ENCODE measurements around the gene TUBGCP3. TPM values are rescaled to one million over a fixed set of nuclear protein-coding genes. Genes with fewer than 3 reads are reported as not detected.
"Not testable (repeated sequence)": the region's sequence is repeated elsewhere in the genome, so short reads cannot be mapped to it uniquely, and the experiment has no call there.

The TUBGCP3 gene
- total RNA-seq, 1 donor from 2014 or later, result 14.0 TPM

GRCh38 chr13:112496166-112496565 is 91.8 kb downstream of the TUBGCP3 start:
- no peak for DNase-seq (ENCODE audit: low read depth)
- FAIRE-seq, result no peak
- H3K27ac Mint-ChIP-seq (ENCODE audit: unreplicated experiment), result no peak overlapping the region
- no peaks in the 10 kb centered on the region for H3K27me3 Mint-ChIP-seq (ENCODE audit: low read depth, unreplicated experiment)
- Histone ChIP-seq H3K4me1 (ENCODE audit: insufficient read depth, low read length) (no peaks in the 10 kb centered on the region), H3K9ac (ENCODE audit: low read length) (no peak overlapping the region), H3K4me3 (ENCODE audit: insufficient read depth, low read depth, low read length) (no peak overlapping the region), H3K27ac (ENCODE audit: low read depth, low read length) (no peak overlapping the region), H3K36me3 (ENCODE audit: insufficient read depth, low read length) (peaks cover 14% of the 10 kb centered on the region), H3K79me2 (ENCODE audit: insufficient read depth, low read length) (no peaks in the 10 kb centered on the region), H3K27me3 (ENCODE audit: insufficient read depth, low read length) (no peaks in the 10 kb centered on the region), H4K20me1 (ENCODE audit: insufficient read depth, low read length) (no peaks in the 10 kb centered on the region), H3K4me2 (ENCODE audit: low read length) (no peak overlapping the region), H2AFZ (ENCODE audit: low read depth, low read length) (no peak overlapping the region), H3K9me3 (ENCODE audit: insufficient read depth, low read depth, low read length) (no peaks in the 10 kb centered on the region)
- TF ChIP-seq EZH2 (IDR thresholded peaks at IDR 0.05; ENCODE audit: insufficient read depth, low read length), result no peak
- TF ChIP-seq CTCF (IDR thresholded peaks at IDR 0.05; ENCODE audit: insufficient read depth, low read depth, low read length), result no peak
- H3K4me1 Mint-ChIP-seq (ENCODE audit: low read depth, unreplicated experiment), result no peaks in the 10 kb centered on the region
- peaks cover 3% of the 10 kb centered on the region for H3K36me3 Mint-ChIP-seq (ENCODE audit: low read depth, unreplicated experiment)
- H3K9me3 Mint-ChIP-seq (ENCODE audit: unreplicated experiment), result no peaks in the 10 kb centered on the region
- no peak overlapping the region for H3K4me3 Mint-ChIP-seq (ENCODE audit: unreplicated experiment)

- Histone ChIP-seq H3K9ac (ENCODE audit: low read length) (no peak overlapping the region), H3K4me1 (ENCODE audit: insufficient read depth, low read length) (no peaks in the 10 kb centered on the region), H3K27ac (ENCODE audit: low read depth, low read length) (no peak overlapping the region), H3K9me3 (ENCODE audit: insufficient read depth, low read depth, low read length) (no peaks in the 10 kb centered on the region), H3K27me3 (ENCODE audit: insufficient read depth, low read length) (no peaks in the 10 kb centered on the region), H3K4me2 (ENCODE audit: low read length) (no peak overlapping the region), H3K79me2 (ENCODE audit: insufficient read depth, low read length) (no peaks in the 10 kb centered on the region), H2AFZ (ENCODE audit: low read depth, low read length) (no peak overlapping the region), H3K4me3 (ENCODE audit: insufficient read depth, low read depth, low read length) (no peak overlapping the region), H4K20me1 (ENCODE audit: insufficient read depth, low read length) (no peaks in the 10 kb centered on the region), H3K36me3 (ENCODE audit: insufficient read depth, low read length) (peaks cover 14% of the 10 kb centered on the region)
- no peaks in the 10 kb centered on the region for H3K4me1 Mint-ChIP-seq (ENCODE audit: low read depth, unreplicated experiment)
- TF ChIP-seq EZH2 (IDR thresholded peaks at IDR 0.05; ENCODE audit: insufficient read depth, low read length), result no peak
- TF ChIP-seq CTCF (IDR thresholded peaks at IDR 0.05; ENCODE audit: insufficient read depth, low read depth, low read length), result no peak
- H3K36me3 Mint-ChIP-seq (ENCODE audit: low read depth, unreplicated experiment), result peaks cover 3% of the 10 kb centered on the region
- DNase-seq (ENCODE audit: low read depth), result no peak
- FAIRE-seq, result no peak
- no peaks in the 10 kb centered on the region for H3K9me3 Mint-ChIP-seq (ENCODE audit: unreplicated experiment)
- no peak overlapping the region for H3K4me3 Mint-ChIP-seq (ENCODE audit: unreplicated experiment)
- H3K27ac Mint-ChIP-seq (ENCODE audit: unreplicated experiment), result no peak overlapping the region
- H3K27me3 Mint-ChIP-seq (ENCODE audit: low read depth, unreplicated experiment), result no peaks in the 10 kb centered on the region
These were observed 92.5 kb downstream of the TUBGCP3 start for GRCh38 chr13:112495465-112495864.

- H3K79me2 ChIP-seq (ENCODE audit: insufficient read depth, low read length), result no peaks in the 10 kb centered on the region
- no peaks in the 10 kb centered on the region for H4K20me1 ChIP-seq (ENCODE audit: insufficient read depth, low read length)
- H3K9me3 ChIP-seq (ENCODE audit: insufficient read depth, low read depth, low read length), result no peaks in the 10 kb centered on the region
- DNase-seq (ENCODE audit: low read depth) (no peak), FAIRE-seq (no peak)
- Mint-ChIP-seq H3K4me3 (ENCODE audit: unreplicated experiment) (no peak overlapping the region), H3K9me3 (ENCODE audit: unreplicated experiment) (no peaks in the 10 kb centered on the region), H3K36me3 (ENCODE audit: low read depth, unreplicated experiment) (peaks cover 2% of the 10 kb centered on the region), H3K27me3 (ENCODE audit: low read depth, unreplicated experiment) (no peaks in the 10 kb centered on the region), H3K4me1 (ENCODE audit: low read depth, unreplicated experiment) (peaks cover 6% of the 10 kb centered on the region), H3K27ac (ENCODE audit: unreplicated experiment) (no peak overlapping the region)
- H3K27ac ChIP-seq (ENCODE audit: low read depth, low read length), result no peak overlapping the region
- no peaks in the 10 kb centered on the region for H3K4me1 ChIP-seq (ENCODE audit: insufficient read depth, low read length)
- H3K4me3 ChIP-seq (ENCODE audit: insufficient read depth, low read depth, low read length), result no peak overlapping the region
- no peak overlapping the region for H3K9ac ChIP-seq (ENCODE audit: low read length)
- TF ChIP-seq EZH2 (IDR thresholded peaks at IDR 0.05; ENCODE audit: insufficient read depth, low read length) (no peak), CTCF (IDR thresholded peaks at IDR 0.05; ENCODE audit: insufficient read depth, low read depth, low read length) (no peak)
- H2AFZ ChIP-seq (ENCODE audit: low read depth, low read length), result no peak overlapping the region
- H3K36me3 ChIP-seq (ENCODE audit: insufficient read depth, low read length), result no peaks in the 10 kb centered on the region
- no peaks in the 10 kb centered on the region for H3K27me3 ChIP-seq (ENCODE audit: insufficient read depth, low read length)
- no peak overlapping the region for H3K4me2 ChIP-seq (ENCODE audit: low read length)
These were observed 98.8 kb downstream of the TUBGCP3 start for GRCh38 chr13:112489199-112489598.

GRCh38 chr13:112488343-112489050 is 99.5 kb downstream of the TUBGCP3 start:
- H3K27me3 Mint-ChIP-seq (ENCODE audit: low read depth, unreplicated experiment); H3K27ac ChIP-seq (ENCODE audit: low read depth, low read length); H3K27ac Mint-ChIP-seq (ENCODE audit: unreplicated experiment); H3K9me3 Mint-ChIP-seq (ENCODE audit: unreplicated experiment); H3K4me1 Mint-ChIP-seq (ENCODE audit: low read depth, unreplicated experiment); H3K9me3 ChIP-seq (ENCODE audit: insufficient read depth, low read depth, low read length); H3K4me3 ChIP-seq (ENCODE audit: insufficient read depth, low read depth, low read length); H4K20me1 ChIP-seq (ENCODE audit: insufficient read depth, low read length); H3K36me3 ChIP-seq (ENCODE audit: insufficient read depth, low read length); H2AFZ ChIP-seq (ENCODE audit: low read depth, low read length); H3K4me3 Mint-ChIP-seq (ENCODE audit: unreplicated experiment); DNase-seq (ENCODE audit: low read depth); H3K36me3 Mint-ChIP-seq (ENCODE audit: low read depth, unreplicated experiment); H3K4me1 ChIP-seq (ENCODE audit: insufficient read depth, low read length); H3K79me2 ChIP-seq (ENCODE audit: insufficient read depth, low read length); H3K27me3 ChIP-seq (ENCODE audit: insufficient read depth, low read length); H3K9ac ChIP-seq (ENCODE audit: low read length); FAIRE-seq; H3K4me2 ChIP-seq (ENCODE audit: low read length): not testable (repeated sequence)
